Measurements from ENCODE around the gene ACIN1. TPM values are rescaled to one million over a fixed set of nuclear protein-coding genes. Genes with fewer than 3 reads are reported as not detected.
A peak's percentile ranks its signal among the peaks of the same experiment; 100 is the strongest.

ACIN1 gene
- total and polyA plus RNA-seq, 2 of the 13 experiments (the other 11 are each of a cell fraction or from before 2014, with no cell fraction given), result 165 to 183 TPM

- TF ChIP-seq ZNF609 (CRISPR knock-in tag; IDR thresholded peaks at IDR 0.05; ENCODE audit: borderline replicate concordance) (no peak), ZNF761 (CRISPR knock-in tag; conservative IDR thresholded peaks at IDR 0.05) (no peak), IRF9 (CRISPR knock-in tag; IDR thresholded peaks at IDR 0.05; ENCODE audit: borderline replicate concordance) (no peak; the same call in 1 of the 2 replicates), PBX3 (CRISPR knock-in tag; IDR thresholded peaks at IDR 0.05; ENCODE audit: borderline replicate concordance) (no peak), CENPT (CRISPR knock-in tag; IDR thresholded peaks at IDR 0.05; ENCODE audit: low read depth) (no peak), ZBTB4 (CRISPR knock-in tag; IDR thresholded peaks at IDR 0.05; ENCODE audit: borderline replicate concordance) (no peak), PHF20 (CRISPR knock-in tag; IDR thresholded peaks at IDR 0.05) (peak; percentile 77), ZEB1 (IDR thresholded peaks at IDR 0.05; ENCODE audit: insufficient replicate concordance, low read depth) (no peak), MIER2 (CRISPR knock-in tag; IDR thresholded peaks at IDR 0.05) (peak; percentile 56; the same call in 1 of the 2 replicates), ZNF550 (CRISPR knock-in tag; IDR thresholded peaks at IDR 0.05; ENCODE audit: borderline replicate concordance) (peak; percentile 71; the same call in 1 of the 2 replicates), POGZ (CRISPR knock-in tag; IDR thresholded peaks at IDR 0.05) (peak; percentile 89), PITX1 (CRISPR knock-in tag; IDR thresholded peaks at IDR 0.05) (peak; percentile 81; the same call in 1 of the 2 replicates), ZNF350 (CRISPR knock-in tag; IDR thresholded peaks at IDR 0.05; ENCODE audit: borderline replicate concordance, low read depth) (peak; percentile 91), PAWR (CRISPR knock-in tag; IDR thresholded peaks at IDR 0.05; ENCODE audit: borderline replicate concordance) (peak; percentile 65; the same call in 1 of the 2 replicates), ZNF556 (CRISPR knock-in tag; IDR thresholded peaks at IDR 0.05; ENCODE audit: borderline replicate concordance) (peak; percentile 74), FOXJ3 (CRISPR knock-in tag; IDR thresholded peaks at IDR 0.05; ENCODE audit: borderline replicate concordance) (no peak), SAFB2 (CRISPR knock-in tag; IDR thresholded peaks at IDR 0.05; ENCODE audit: borderline replicate concordance, low read depth) (no peak; the same call in 1 of the 2 replicates), ZNF572 (CRISPR knock-in tag; IDR thresholded peaks at IDR 0.05) (peak; percentile 88)
These were observed 23.6 kb downstream of the ACIN1 start (continued) for GRCh38 chr14:23071244-23071920.

Measured in HepG2 (cell line).